ENCODE results near the gene SGTA. TPM values are rescaled to one million over a fixed set of nuclear protein-coding genes. Genes with fewer than 3 reads are reported as not detected.
"Not testable (repeated sequence)": the region's sequence is repeated elsewhere in the genome, so short reads cannot be mapped to it uniquely, and the experiment has no call there.

SGTA gene
- total and polyA plus RNA-seq, 2 donors from 2014 or later = 50.4 to 66.2 TPM

- intact Hi-C loops (cut with DNase I) = no loop called here
- H3K9ac ChIP-seq (ENCODE audit: low read length in 3 of 3) = no peak overlapping the region
- no peak for FAIRE-seq
Measured at GRCh38 chr19:2715470-2716274, 67.4 kb downstream of the SGTA start.

GRCh38 chr19:2714531-2715269 is 68.4 kb downstream of the SGTA start:
- Histone ChIP-seq H3K27me3 (ENCODE audit: control insufficient read depth, insufficient read depth, low read length) (no peaks in the 10 kb centered on the region), H3K27ac (ENCODE audit: low read depth in 2 of 2, low read length in 2 of 2) (no peak overlapping the region), H3K36me3 (ENCODE audit: control insufficient read depth in 2 of 3, insufficient read depth in 3 of 3, low read length in 3 of 3) (no peaks in the 10 kb centered on the region), H3K9me3 (ENCODE audit: control insufficient read depth in 2 of 3, insufficient read depth in 1 of 3, low read length in 3 of 3) (peaks cover 0 to 10% (median 2%) of the 10 kb centered on the region in 3 donors), H3K9ac (ENCODE audit: low read length in 3 of 3) (no peak overlapping the region), H3K4me3 (ENCODE audit: low read length in 3 of 3) (no peak overlapping the region), H3K4me1 (ENCODE audit: control insufficient read depth in 2 of 3, insufficient read depth in 2 of 3, low read depth in 1 of 3, low read length in 3 of 3) (no peaks in the 10 kb centered on the region)
- no peak for TF ChIP-seq CTCF (IDR thresholded peaks at IDR 0.05; ENCODE audit: borderline replicate concordance, extremely low read depth, insufficient read depth)
- intact Hi-C loops (cut with DNase I) = no loop called here
- DNase-seq = no peak
- FAIRE-seq = no peak

More at GRCh38 chr19:2715470-2716274, 67.4 kb downstream of the SGTA start:
- Histone ChIP-seq H3K27me3 (ENCODE audit: control insufficient read depth, insufficient read depth, low read length) (no peaks in the 10 kb centered on the region), H3K4me1 (ENCODE audit: control insufficient read depth in 2 of 3, insufficient read depth in 2 of 3, low read depth in 1 of 3, low read length in 3 of 3) (peaks cover 0 to 2% (median 0%) of the 10 kb centered on the region in 3 donors), H3K36me3 (ENCODE audit: control insufficient read depth in 2 of 3, insufficient read depth in 3 of 3, low read length in 3 of 3) (no peaks in the 10 kb centered on the region), H3K9me3 (ENCODE audit: control insufficient read depth in 2 of 3, insufficient read depth in 1 of 3, low read length in 3 of 3) (peaks cover 0 to 10% (median 2%) of the 10 kb centered on the region in 3 donors), H3K27ac (ENCODE audit: low read depth in 2 of 2, low read length in 2 of 2) (no peak overlapping the region), H3K4me3 (ENCODE audit: low read length in 3 of 3) (no peak overlapping the region)
- TF ChIP-seq CTCF (IDR thresholded peaks at IDR 0.05; ENCODE audit: borderline replicate concordance, extremely low read depth, insufficient read depth) = no peak
- no peak for DNase-seq

- H3K4me1 ChIP-seq (ENCODE audit: control insufficient read depth in 2 of 3, insufficient read depth in 2 of 3, low read depth in 1 of 3, low read length in 3 of 3); H3K4me3 ChIP-seq (ENCODE audit: low read length in 3 of 3); H3K36me3 ChIP-seq (ENCODE audit: control insufficient read depth in 2 of 3, insufficient read depth in 3 of 3, low read length in 3 of 3); FAIRE-seq; intact Hi-C loops (cut with DNase I); DNase-seq; H3K27me3 ChIP-seq (ENCODE audit: control insufficient read depth, insufficient read depth, low read length); H3K27ac ChIP-seq (ENCODE audit: low read depth in 2 of 2, low read length in 2 of 2); H3K9ac ChIP-seq (ENCODE audit: low read length in 3 of 3): not testable (repeated sequence)
- H3K9me3 ChIP-seq (ENCODE audit: control insufficient read depth in 2 of 3, insufficient read depth in 1 of 3, low read length in 3 of 3) = peaks cover 0 to 10% (median 2%) of the 10 kb centered on the region in 3 donors
Measured at GRCh38 chr19:2714102-2714501, 69.0 kb downstream of the SGTA start.

- FAIRE-seq; intact Hi-C loops (cut with DNase I); H3K9ac ChIP-seq (ENCODE audit: low read length in 3 of 3); H3K27me3 ChIP-seq (ENCODE audit: control insufficient read depth, insufficient read depth, low read length); H3K4me3 ChIP-seq (ENCODE audit: low read length in 3 of 3); H3K36me3 ChIP-seq (ENCODE audit: control insufficient read depth in 2 of 3, insufficient read depth in 3 of 3, low read length in 3 of 3); H3K27ac ChIP-seq (ENCODE audit: low read depth in 2 of 2, low read length in 2 of 2); H3K4me1 ChIP-seq (ENCODE audit: control insufficient read depth in 2 of 3, insufficient read depth in 2 of 3, low read depth in 1 of 3, low read length in 3 of 3); DNase-seq: not testable (repeated sequence)
- peaks cover 0 to 10% (median 2%) of the 10 kb centered on the region in 3 donors for H3K9me3 ChIP-seq (ENCODE audit: control insufficient read depth in 2 of 3, insufficient read depth in 1 of 3, low read length in 3 of 3)
Measured at GRCh38 chr19:2713170-2713569, 69.9 kb downstream of the SGTA start.

Data from kidney (tissue), 14 donors.